MM.1S (cell line): ENCODE measurements around the gene CLEC17A.

Source experiments
- DNase-seq: peaks from one replicate; pipeline ENCODE4 v3.0.0-alpha.2; 2015
- H2AFZ ChIP-seq: fragments of 300-600 bp; sonication (generic); 2 replicates; pipeline ENCODE4 v1.6.0; 2016; ENCODE audit warnings: antibody characterized with exemption, low read length
- H3F3A ChIP-seq: fragments of 300-600 bp; sonication (generic); 2 replicates; pipeline ENCODE4 v1.6.1; 2016; ENCODE audit warnings: mild to moderate bottlenecking, antibody characterized with exemption, low read length, moderate library complexity, mixed read lengths; ENCODE audit not compliant: insufficient read depth
- H3K27ac ChIP-seq: fragments of 300-600 bp; sonication (generic); 2 replicates; pipeline ENCODE4 v1.5.1; 2016; ENCODE audit warnings: mild to moderate bottlenecking, low read length
- H3K27me3 ChIP-seq: fragments of 300-600 bp; sonication (generic); replicated peaks from 2 replicates; pipeline ENCODE4 v1.6.0; 2016; ENCODE audit warnings: low read length; ENCODE audit not compliant: insufficient read depth
- H3K36me3 ChIP-seq: fragments of 300-600 bp; sonication (generic); replicated peaks from 2 replicates; pipeline ENCODE4 v1.6.1; 2016; ENCODE audit warnings: mild to moderate bottlenecking, low read length, mixed read lengths; ENCODE audit not compliant: insufficient read depth
- H3K4me1 ChIP-seq: fragments of 300-600 bp; sonication (generic); 2 replicates; pipeline ENCODE4 v1.6.1; 2016; ENCODE audit warnings: low read length, mixed read lengths
- H3K4me2 ChIP-seq: fragments of 300-600 bp; sonication (generic); 2 replicates; pipeline ENCODE4 v1.6.0; 2016; ENCODE audit warnings: low read depth, low read length
- H3K4me3 ChIP-seq: fragments of 300-600 bp; sonication (generic); 2 replicates; pipeline ENCODE4 v1.5.1; 2016; ENCODE audit warnings: low read length, mixed read lengths
- H3K79me2 ChIP-seq: fragments of 300-600 bp; sonication (generic); 2 replicates; pipeline ENCODE4 v1.6.1; 2016; ENCODE audit warnings: mixed run types, low read length, mixed read lengths
- H3K9ac ChIP-seq: fragments of 300-600 bp; sonication (generic); 2 replicates; pipeline ENCODE4 v1.6.1; 2016; ENCODE audit warnings: low read length, mixed read lengths
- H3K9me2 ChIP-seq: fragments of 300-600 bp; sonication (generic); replicated peaks from 2 replicates; pipeline ENCODE4 v1.6.1; 2016; ENCODE audit warnings: mild to moderate bottlenecking, low read length, mixed read lengths; ENCODE audit not compliant: insufficient read depth
- H3K9me3 ChIP-seq: fragments of 300-600 bp; sonication (generic); replicated peaks from 2 replicates; pipeline ENCODE4 v1.6.1; 2016; ENCODE audit warnings: mild to moderate bottlenecking, low read length, mixed read lengths; ENCODE audit not compliant: insufficient read depth
- H4K20me1 ChIP-seq: fragments of 300-600 bp; sonication (generic); 2 replicates; pipeline ENCODE4 v1.6.1; 2016; ENCODE audit warnings: mild to moderate bottlenecking, low read length, moderate library complexity, mixed read lengths; ENCODE audit not compliant: insufficient read depth
- CTCF ChIP-seq: fragments of 300-600 bp; sonication (generic); IDR thresholded peaks from 2 replicates; pipeline ENCODE4 v1.5.1; 2016; ENCODE audit warnings: antibody characterized with exemption, low read length, mixed read lengths
- EZH2 ChIP-seq: fragments of 300-600 bp; sonication (generic); optimal IDR thresholded peaks from 2 replicates; pipeline ENCODE3; 2017; ENCODE audit warnings: low read depth, mild to moderate bottlenecking, antibody characterized with exemption, low read length, mixed read lengths
- EZH2phosphoT487 ChIP-seq: fragments of 300-600 bp; sonication (generic); IDR thresholded peaks from 2 replicates; pipeline ENCODE4 v1.6.1; 2018; ENCODE audit warnings: antibody characterized with exemption, low read length

CLEC17A gene

GRCh38 chr19:14553042-14553938 is 29.6 kb upstream of the CLEC17A start:
- H2AFZ ChIP-seq = no peak overlapping the region
- H4K20me1 ChIP-seq = 0 out of 2 replicates have a peak, but pooled peaks cover 3% of the 10 kb centered on the region
- no peaks in the 10 kb centered on the region for H3K27me3 ChIP-seq
- H3K36me3 ChIP-seq = no peaks in the 10 kb centered on the region
- peaks cover 49% of the 10 kb centered on the region for H3K79me2 ChIP-seq
- no peaks in the 10 kb centered on the region for H3K9me2 ChIP-seq
- H3K9ac ChIP-seq = no peak overlapping the region
- H3F3A ChIP-seq = no peaks in the 10 kb centered on the region
- H3K4me3 ChIP-seq = no peak overlapping the region
- DNase-seq = no peak
- no peaks in the 10 kb centered on the region for H3K4me1 ChIP-seq
- H3K4me2 ChIP-seq = no peak overlapping the region
- TF ChIP-seq EZH2phosphoT487 = no peak
- TF ChIP-seq CTCF = no peak
- TF ChIP-seq EZH2 = no peak
- H3K27ac ChIP-seq = no peak overlapping the region
- H3K9me3 ChIP-seq = no peaks in the 10 kb centered on the region

- H3K9me2 ChIP-seq = no peaks in the 10 kb centered on the region
- 0 out of 2 replicates have a peak, but pooled peaks cover 3% of the 10 kb centered on the region for H4K20me1 ChIP-seq
- H3F3A ChIP-seq = no peaks in the 10 kb centered on the region
- H3K79me2 ChIP-seq = peaks cover 53% of the 10 kb centered on the region
- H3K9me3 ChIP-seq = no peaks in the 10 kb centered on the region
- no peak overlapping the region for H3K9ac ChIP-seq
- TF ChIP-seq EZH2 (no peak), EZH2phosphoT487 (no peak), CTCF (no peak)
- H3K27me3 ChIP-seq = no peaks in the 10 kb centered on the region
- H3K27ac ChIP-seq = no peak overlapping the region
- H3K36me3 ChIP-seq = no peaks in the 10 kb centered on the region
- H2AFZ ChIP-seq = no peak overlapping the region
- DNase-seq = no peak
- H3K4me1 ChIP-seq = no peaks in the 10 kb centered on the region
- no peak overlapping the region for H3K4me2 ChIP-seq
- no peak overlapping the region for H3K4me3 ChIP-seq
Observed at GRCh38 chr19:14553939-14554243, 29.0 kb upstream of the CLEC17A start.

- Histone ChIP-seq H3K27me3 (no peaks in the 10 kb centered on the region), H3K27ac (no peak overlapping the region), H2AFZ (no peak overlapping the region), H3K4me2 (no peak overlapping the region), H3F3A (no peaks in the 10 kb centered on the region), H3K4me1 (no peaks in the 10 kb centered on the region), H3K9me3 (no peaks in the 10 kb centered on the region), H3K4me3 (no peak overlapping the region), H3K36me3 (no peaks in the 10 kb centered on the region), H3K9ac (no peak overlapping the region), H3K79me2 (peaks cover 58% of the 10 kb centered on the region), H4K20me1 (0 out of 2 replicates have a peak, but pooled peaks cover 3% of the 10 kb centered on the region), H3K9me2 (no peaks in the 10 kb centered on the region)
- TF ChIP-seq EZH2 (no peak), CTCF (no peak), EZH2phosphoT487 (no peak)
- DNase-seq = no peak
Observed at GRCh38 chr19:14554382-14554812, 28.5 kb upstream of the CLEC17A start.
